Adrenal gland (tissue), 12 donors: ENCODE results near the gene ZNF335. TPM values are rescaled to one million over a fixed set of nuclear protein-coding genes. Genes with fewer than 3 reads are reported as not detected.

ENCODE experiments used
- DNase-seq, 7 donors: peaks; one replicate each; pipeline ENCODE4 v3.0.0-alpha.2; 2019 to 2020
- H3K27ac ChIP-seq, 5 donors: fragments of 200-600 bp; sonication (generic) in 4 of 5; 1 replicate in 3 of 5; 2 replicates in 2 of 5; pipeline versions ENCODE4 v1.5.1 to v1.8.0; 2016 to 2020; ENCODE audit warnings: mild to moderate bottlenecking in 1 of 5
- H3K27me3 ChIP-seq: fragments of 200-600 bp; 2 replicates; pipeline ENCODE4 v1.8.0; 2021
- H3K36me3 ChIP-seq, 2 donors: fragments of 200-600 bp; replicated peaks in 1 of 2; 1 replicate in 1 of 2; 2 replicates in 1 of 2; pipeline versions ENCODE4 v1.5.1 to v1.8.0; 2018 to 2022
- H3K4me1 ChIP-seq, 2 donors: fragments of 200-600 bp; replicated peaks in 1 of 2; 1 replicate in 1 of 2; 2 replicates in 1 of 2; pipeline versions ENCODE4 v1.5.1 to v1.8.0; 2018 to 2021
- H3K4me3 ChIP-seq, 4 donors: fragments of 200-600 bp; sonication (generic) in 3 of 4; one replicate each; pipeline ENCODE4 v1.5.1; 2016 to 2018
- H3K9me3 ChIP-seq, 3 donors: fragments of 200-600 bp; sonication (generic) in 1 of 3; replicated peaks in 1 of 3; 1 replicate in 2 of 3; 2 replicates in 1 of 3; pipeline versions ENCODE4 v1.5.1 to v1.8.0; 2016 to 2021
- POLR2A ChIP-seq, 2 donors: fragments of 450-650 bp; IDR thresholded peaks; one replicate each; pipeline ENCODE4 v1.6.1; 2017; ENCODE audit warnings: antibody characterized with exemption in 2 of 2, mild to moderate bottlenecking in 2 of 2, moderate library complexity in 1 of 2
- WGBS, 4 donors: extraction: QIAGEN DNeasy Blood & Tissue Kit in 2 of 4; methylation state at CpG; one replicate each; pipeline versions ENCODE4 v1.1.5 to v1.1.7; 2013 to 2017; 5-methylcytosine and 5-hydroxymethylcytosine counted together
- intact Hi-C, 2 donors: fragments of 100-400 bp; cut with DNase I; formaldehyde crosslinking; loops; one replicate each; pipeline versions ENCODE4 v1.14.1 to v1.15.0; 2022 to 2023
- polyA plus RNA-seq, 3 donors: library from polyadenylated mRNA; stranded (reverse); fragments of 200-250 nt in 2 of 3; fragments of 350-450 nt in 1 of 3; fragmentation: Illumina TruSeq in 1 of 3; extraction: RNeasy Lipid Tissue Mini Kit (QIAGEN cat#74804) in 1 of 3; gene quantifications; one replicate each; pipeline ENCODE4 v1.2.3, GENCODE V29; 2013 to 2014
- total RNA-seq, 9 donors: library from RNA; depleted of rRNA in 4 of 9; stranded (reverse); fragments of >200 nt in 4 of 9; fragments of 120-200 nt in 1 of 9; fragmentation: NEBNext Ultra II Directional in 1 of 9; extraction: Animal tissue kit (Norgen Biotek cat#: 25700) in 1 of 9; gene quantifications; one replicate each; pipeline versions ENCODE4 v1.1.0 to v1.2.4, GENCODE V29; 2013 to 2023
- TF ChIP-seq, protein P1 (sequence below), 6 experiments: fragments of 450-650 bp in 4 of 6; fragments of 200-600 bp in 2 of 6; sonication (generic) in 1 of 6; IDR thresholded peaks; 1 replicate in 5 of 6; 2 replicates in 1 of 6; pipeline versions ENCODE4 v1.5.1 to v1.8.0; 2016 to 2021; ENCODE audit warnings: antibody characterized with exemption in 6 of 6, mild to moderate bottlenecking in 2 of 6, moderate library complexity in 1 of 6
- donor health status: healthy with polysubstance abuse.
- donor health status: Bipolar disorder and iron deficiency.
- donor health status: DM: yes; HTN: yes; CAD: no.
- donor health status: DM: no; HTN: no; CAD: no.
- donor health status: DM: no; HTN: no; CAD: no.
- donor health status: DM: yes; HTN: yes; CAD: no.

Gene ZNF335
- total and polyA plus RNA-seq, 12 donors: 5.4 to 45.1 (median 17.7) TPM

DNA sequence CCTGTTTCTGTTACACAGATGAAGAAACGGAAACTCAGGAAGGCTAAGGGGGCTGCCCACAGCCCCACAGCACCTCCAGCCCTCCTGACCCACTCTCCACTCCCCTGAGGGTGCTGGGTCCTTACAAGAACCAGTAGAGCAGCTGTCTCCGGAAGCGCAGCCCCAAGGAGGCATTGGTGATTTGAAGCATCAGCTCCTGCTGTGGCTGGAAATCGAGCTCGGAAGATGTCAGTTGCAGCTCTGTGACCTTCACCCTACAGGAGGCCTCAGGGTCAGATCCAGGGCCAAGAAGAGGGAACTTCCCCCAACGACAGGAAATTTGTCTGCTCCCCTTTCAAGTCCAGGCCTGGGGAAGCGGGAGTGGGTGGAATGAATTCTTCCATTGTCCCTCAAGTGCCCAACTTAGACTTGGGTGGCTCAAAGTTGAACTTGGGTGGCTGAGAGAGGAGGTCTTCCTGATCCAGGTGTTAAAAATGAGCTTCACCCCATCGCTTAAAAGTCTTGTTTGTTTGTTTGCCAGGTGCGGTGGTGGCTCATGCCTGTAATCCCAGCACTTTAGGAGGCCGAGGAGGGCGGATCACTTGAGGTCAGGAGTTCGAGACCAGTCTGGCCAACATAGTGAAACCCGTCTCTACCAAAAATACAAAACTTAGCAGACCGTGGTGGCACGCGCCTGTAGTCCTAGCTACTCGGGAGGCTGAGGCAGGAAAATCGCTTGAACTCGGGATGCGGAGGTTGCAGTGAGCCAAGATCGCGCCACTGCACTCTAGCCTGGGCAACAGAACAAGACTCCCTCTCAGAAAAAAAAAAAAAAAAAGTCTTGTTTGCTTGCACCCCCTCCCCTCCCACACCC lies 62.0 kb downstream of the ZNF335 start:
- DNase-seq: peak in 1 of 7 donors; percentile 40
- peak overlapping the region in 1 of 4 donors; percentile 87 for H3K4me3 ChIP-seq
- H3K36me3 ChIP-seq: peaks cover 0 to 32% of the 10 kb centered on the region in 2 donors
- no peaks in the 10 kb centered on the region for H3K27me3 ChIP-seq
- TF ChIP-seq, protein P1, sequence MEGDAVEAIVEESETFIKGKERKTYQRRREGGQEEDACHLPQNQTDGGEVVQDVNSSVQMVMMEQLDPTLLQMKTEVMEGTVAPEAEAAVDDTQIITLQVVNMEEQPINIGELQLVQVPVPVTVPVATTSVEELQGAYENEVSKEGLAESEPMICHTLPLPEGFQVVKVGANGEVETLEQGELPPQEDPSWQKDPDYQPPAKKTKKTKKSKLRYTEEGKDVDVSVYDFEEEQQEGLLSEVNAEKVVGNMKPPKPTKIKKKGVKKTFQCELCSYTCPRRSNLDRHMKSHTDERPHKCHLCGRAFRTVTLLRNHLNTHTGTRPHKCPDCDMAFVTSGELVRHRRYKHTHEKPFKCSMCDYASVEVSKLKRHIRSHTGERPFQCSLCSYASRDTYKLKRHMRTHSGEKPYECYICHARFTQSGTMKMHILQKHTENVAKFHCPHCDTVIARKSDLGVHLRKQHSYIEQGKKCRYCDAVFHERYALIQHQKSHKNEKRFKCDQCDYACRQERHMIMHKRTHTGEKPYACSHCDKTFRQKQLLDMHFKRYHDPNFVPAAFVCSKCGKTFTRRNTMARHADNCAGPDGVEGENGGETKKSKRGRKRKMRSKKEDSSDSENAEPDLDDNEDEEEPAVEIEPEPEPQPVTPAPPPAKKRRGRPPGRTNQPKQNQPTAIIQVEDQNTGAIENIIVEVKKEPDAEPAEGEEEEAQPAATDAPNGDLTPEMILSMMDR (IDR thresholded peaks at IDR 0.05): no peak
- TF ChIP-seq POLR2A (IDR thresholded peaks at IDR 0.05): no peak
- intact Hi-C loops: no loop called here
- H3K9me3 ChIP-seq: no peaks in the 10 kb centered on the region
- 72 to 76% (median 74%) methylated on average over 19 to 22 of the region's 22 CpGs for WGBS, 4 donors
- peak overlapping the region in 3 of 5 donors; percentile 31 to 92 (median 67) for H3K27ac ChIP-seq
- H3K4me1 ChIP-seq: peaks cover 18 to 45% of the 10 kb centered on the region in 2 donors

DNA sequence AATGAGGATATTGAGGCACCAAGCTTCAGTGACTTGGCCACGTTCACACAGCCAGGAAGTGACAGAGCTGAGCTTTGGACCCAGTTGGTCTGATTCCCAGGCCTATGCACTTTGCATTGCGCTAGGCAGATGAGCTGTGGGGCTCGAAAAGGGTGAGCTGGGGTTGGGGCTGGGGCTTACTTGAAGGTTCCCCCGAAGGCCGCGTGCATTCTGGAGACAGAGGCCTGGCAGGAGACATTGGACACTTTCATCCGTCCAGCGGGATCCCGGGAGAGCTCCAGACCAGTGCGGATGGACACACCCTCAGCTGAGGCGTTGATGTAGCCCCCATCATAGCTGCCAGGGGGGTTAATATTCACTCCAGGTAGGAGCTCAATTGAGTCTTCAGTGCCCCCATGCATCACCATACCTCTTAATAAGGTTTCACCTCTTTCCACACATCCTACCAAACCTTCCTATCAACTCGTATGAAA lies 62.6 kb downstream of the ZNF335 start:
- Histone ChIP-seq H3K9me3 (no peaks in the 10 kb centered on the region), H3K4me3 (peak overlapping the region in 1 of 4 donors; percentile 87), H3K36me3 (peaks cover 0 to 39% of the 10 kb centered on the region in 2 donors), H3K27me3 (no peaks in the 10 kb centered on the region), H3K27ac (peak overlapping the region in 3 of 5 donors; percentile 31 to 92 (median 67)), H3K4me1 (peaks cover 17 to 43% of the 10 kb centered on the region in 2 donors)
- no peak for DNase-seq
- intact Hi-C loops: no loop called here
- WGBS, 4 donors: 87 to 94% (median 90%) methylated on average over 11 to 12 of the region's 12 CpGs
- TF ChIP-seq, protein P1 (IDR thresholded peaks at IDR 0.05): no peak
- TF ChIP-seq POLR2A (IDR thresholded peaks at IDR 0.05): no peak

GRCh38 chr20:45908084-45908483 lies 63.9 kb downstream of the ZNF335 start:
- intact Hi-C loops: no loop called here
- Histone ChIP-seq H3K27ac (peak overlapping the region in 1 of 5 donors; percentile 18), H3K36me3 (peaks cover 0 to 51% of the 10 kb centered on the region in 2 donors), H3K9me3 (no peaks in the 10 kb centered on the region), H3K27me3 (no peaks in the 10 kb centered on the region), H3K4me1 (peaks cover 17 to 39% of the 10 kb centered on the region in 2 donors), H3K4me3 (peak overlapping the region in 1 of 4 donors; percentile 2)
- DNase-seq: no peak
- 95 to 100% (median 96%) methylated on average over 2 of the region's 2 CpGs for WGBS, 4 donors
- TF ChIP-seq, protein P1 (IDR thresholded peaks at IDR 0.05): no peak
- no peak for TF ChIP-seq POLR2A (IDR thresholded peaks at IDR 0.05)

DNA sequence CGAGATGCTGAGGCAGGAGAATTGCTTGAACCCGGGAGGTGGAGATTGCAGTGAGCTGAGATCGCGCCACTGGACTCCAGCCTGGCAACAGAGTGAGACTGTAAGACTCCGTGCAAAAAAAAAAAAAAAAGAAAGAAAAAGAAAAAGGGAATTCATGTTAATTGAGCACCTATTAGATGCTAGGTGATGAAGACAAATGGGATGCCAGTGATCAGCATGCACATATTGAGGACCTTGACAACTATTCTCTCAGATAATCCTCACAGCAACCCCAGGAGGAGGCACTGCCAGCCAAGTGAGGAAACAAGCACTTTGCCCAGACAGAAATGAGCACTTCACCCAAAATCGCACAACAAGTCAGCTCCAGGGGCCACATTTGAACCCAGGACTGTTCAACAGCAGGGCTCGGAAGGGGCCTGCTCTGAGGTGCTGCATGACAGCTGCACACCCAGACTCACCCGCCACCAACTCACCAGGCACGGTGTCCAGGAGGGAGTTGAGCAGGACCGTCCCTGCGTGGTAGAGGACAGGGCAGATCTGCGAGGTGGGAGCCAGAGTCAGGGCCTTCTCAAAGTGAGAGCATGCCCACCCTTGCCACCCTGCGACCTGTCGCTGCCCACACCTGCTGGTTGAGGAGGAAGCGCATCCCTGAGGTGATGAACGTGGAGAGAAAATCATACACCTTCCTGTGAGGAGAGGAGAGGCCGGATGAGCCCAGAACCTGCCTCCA lies 64.6 kb downstream of the ZNF335 start:
- Histone ChIP-seq H3K27ac (peak overlapping the region in 1 of 5 donors; percentile 18), H3K4me1 (peaks cover 15 to 35% of the 10 kb centered on the region in 2 donors), H3K4me3 (no peak overlapping the region), H3K9me3 (no peaks in the 10 kb centered on the region), H3K36me3 (peaks cover 0 to 56% of the 10 kb centered on the region in 2 donors), H3K27me3 (no peaks in the 10 kb centered on the region)
- TF ChIP-seq, protein P1 (IDR thresholded peaks at IDR 0.05): no peak
- TF ChIP-seq POLR2A (IDR thresholded peaks at IDR 0.05): no peak
- WGBS, 4 donors: 95% methylated on average over 8 to 17 of the region's 17 CpGs
- intact Hi-C loops: no loop called here
- DNase-seq: no peak
